Activated CD8-positive, alpha-beta memory T cell treated with anti-CD3 and anti-CD28 coated beads, Interleukin-2, amount 50 U/mL, for 1 hour (primary cell): ENCODE measurements around the gene DAZL.
"Not testable (repeated sequence)": the region's sequence is repeated elsewhere in the genome, so short reads cannot be mapped to it uniquely, and the experiment has no call there.

ENCODE experiments used
- DNase-seq: peaks from one replicate; pipeline ENCODE4 v3.0.0-alpha.2; 2020; ENCODE audit errors: extremely low read depth

The DAZL gene

GRCh38 chr3:16604887-16605602 lies at the start of gene DAZL:
Gene DAZL (minus strand): TSS chr3:16605423. CDS start chr3:16605205, 218 bp downstream.
- DNase-seq = no peak

GRCh38 chr3:16654976-16655375 lies 49.8 kb upstream of the DAZL start:
- DNase-seq = no peak

GRCh38 chr3:16653712-16654111 lies 48.5 kb upstream of the DAZL start:
- no peak for DNase-seq

- DNase-seq = no peak
Measured at GRCh38 chr3:16647668-16648067, 42.4 kb upstream of the DAZL start.

GRCh38 chr3:16639806-16640205 lies 34.6 kb upstream of the DAZL start:
- DNase-seq = no peak

- DNase-seq = no peak
Measured at GRCh38 chr3:16633948-16634347, 28.7 kb upstream of the DAZL start.

- DNase-seq = no peak
Measured at GRCh38 chr3:16632395-16632794, 27.2 kb upstream of the DAZL start.

GRCh38 chr3:16618721-16619120 lies 13.5 kb upstream of the DAZL start:
- no peak for DNase-seq

GRCh38 chr3:16617155-16617554 lies 11.9 kb upstream of the DAZL start:
- not testable (repeated sequence) for DNase-seq

GRCh38 chr3:16616083-16616482 lies 10.9 kb upstream of the DAZL start:
- no peak for DNase-seq

GRCh38 chr3:16614033-16615031 lies 9.1 kb upstream of the DAZL start:
- no peak for DNase-seq

- no peak for DNase-seq
Measured at GRCh38 chr3:16609927-16610580, 4.8 kb upstream of the DAZL start.

GRCh38 chr3:16608816-16609215 lies 3.6 kb upstream of the DAZL start:
- no peak for DNase-seq

- DNase-seq = no peak
Measured at GRCh38 chr3:16607718-16608117, 2.5 kb upstream of the DAZL start.

GRCh38 chr3:16606398-16606797 lies 1.2 kb upstream of the DAZL start:
- no peak for DNase-seq

- no peak for DNase-seq
Measured at GRCh38 chr3:16605966-16606365, 743 bp upstream of the DAZL start.

- no peak for DNase-seq
Measured at GRCh38 chr3:16604433-16604832, 790 bp downstream of the DAZL start.

- no peak for DNase-seq
Measured at GRCh38 chr3:16601537-16602005, 3.7 kb downstream of the DAZL start.

GRCh38 chr3:16600780-16601536 lies 4.3 kb downstream of the DAZL start:
- peak; percentile 78 for DNase-seq

GRCh38 chr3:16599694-16600093 lies 5.5 kb downstream of the DAZL start:
- no peak for DNase-seq

GRCh38 chr3:16596352-16597032 lies 8.7 kb downstream of the DAZL start:
- no peak for DNase-seq
